K562 (cell line): ENCODE data around the gene PRICKLE3. TPM values are rescaled to one million over a fixed set of nuclear protein-coding genes. Genes with fewer than 3 reads are reported as not detected.

Source experiments
- ATAC-seq: fragments of 200-7000 bp; cut with Tn5 transposase; 3 replicates; pipeline ENCODE4 v1.9.1; 2020; ENCODE audit warnings: moderate library complexity
- BruUV-seq: library from RNA; stranded (reverse); fragments of 400-500 nt; replicated peaks from 2 replicates; lab custom pipeline; 2021; lab: Mats Ljungman, UMichigan
- CTCF ChIA-PET: fragments of 300-600 bp; formaldehyde crosslinking; extraction: SDS; loops from one replicate; lab custom pipeline; 2021; ENCODE audit warnings: low intra/inter-chr PET ratio; lab: Yijun Ruan, JAX
- POLR2A ChIA-PET: fragments of 300-600, 350-650 bp; sonication (Branson Sonifier 250); formaldehyde crosslinking; extraction: SDS; loops from one replicate; lab custom pipeline; 2021; ENCODE audit warnings: antibody characterized with exemption, inconsistent platforms; lab: Yijun Ruan, JAX
- DNase-seq, 4 experiments: peaks; one replicate each; pipeline versions ENCODE4 v3.0.0 to v3.0.0-alpha.2; 2011 to 2018; ENCODE audit warnings: low spot score in 3 of 4, mixed read lengths in 3 of 4; ENCODE audit errors: extremely low read depth in 1 of 4
- FAIRE-seq: peaks from 2 replicates; lab custom pipeline; 2011; peaks lifted over from hg19 to GRCh38; lab: Jason Lieb, UNC
- H2AFZ ChIP-seq: 2 replicates; pipeline ENCODE4 v1.6.0; 2011; ENCODE audit warnings: low read depth, low read length, control low read depth, inconsistent platforms
- H3K27ac ChIP-seq: fragments of 200-600 bp; 3 replicates; pipeline ENCODE4 v1.8.0; 2011; ENCODE audit warnings: low read depth, mild to moderate bottlenecking, control low read depth, inconsistent platforms, low read length, moderate library complexity, mixed read lengths; ENCODE audit errors: extremely low read depth
- H3K27me3 ChIP-seq, 2 experiments: fragments of 300-600 bp in 1 of 2; 2 replicates in 1 of 2; 3 replicates in 1 of 2; pipeline versions ENCODE4 v1.6.0 to v1.8.0; 2011; ENCODE audit warnings: inconsistent platforms in 2 of 2, low read length in 2 of 2, mild to moderate bottlenecking in 1 of 2, mixed read lengths in 1 of 2, moderate library complexity in 1 of 2; ENCODE audit not compliant: control insufficient read depth in 2 of 2, insufficient read depth in 2 of 2
- H3K36me3 ChIP-seq: fragments of 300-600 bp; 3 replicates; pipeline ENCODE4 v1.8.0; 2011; ENCODE audit warnings: mild to moderate bottlenecking, low read length, inconsistent platforms; ENCODE audit not compliant: control insufficient read depth, insufficient read depth
- H3K4me1 ChIP-seq, 2 experiments: fragments of 200-600 bp in 1 of 2; replicated peaks in 1 of 2; 2 replicates in 1 of 2; 3 replicates in 1 of 2; pipeline versions ENCODE4 v1.5.1 to v1.8.0; 2011; ENCODE audit warnings: inconsistent platforms in 2 of 2, low read length in 2 of 2, mild to moderate bottlenecking in 1 of 2, mixed read lengths in 1 of 2, moderate library complexity in 1 of 2; ENCODE audit not compliant: control insufficient read depth in 2 of 2, insufficient read depth in 2 of 2
- H3K4me2 ChIP-seq: 2 replicates; pipeline ENCODE4 v1.6.1; 2011; ENCODE audit warnings: low read length, control low read depth, inconsistent platforms, mixed read lengths; ENCODE audit not compliant: insufficient read depth
- H3K4me3 ChIP-seq: fragments of 200-600 bp; sonication (generic), shearing (Covaris generic); 2 replicates; pipeline ENCODE4 v1.5.1; 2016; ENCODE audit warnings: control low read depth, inconsistent platforms
- H3K79me2 ChIP-seq: fragments of 200-600 bp; 3 replicates; pipeline ENCODE4 v1.8.0; 2011; ENCODE audit warnings: low read length, inconsistent platforms; ENCODE audit not compliant: control insufficient read depth, insufficient read depth
- H3K9ac ChIP-seq, 2 experiments: 2 replicates each; pipeline versions ENCODE4 v1.6.0 to v1.6.1; 2011; ENCODE audit warnings: low read depth in 2 of 2, low read length in 2 of 2, control low read depth in 1 of 2, inconsistent platforms in 1 of 2, mild to moderate bottlenecking in 1 of 2, mixed read lengths in 1 of 2; ENCODE audit not compliant: insufficient read depth in 1 of 2
- H3K9me1 ChIP-seq: one replicate; pipeline ENCODE4 v1.6.0; 2011; ENCODE audit warnings: inconsistent platforms, mild to moderate bottlenecking, low read length, moderate library complexity; ENCODE audit not compliant: control insufficient read depth, insufficient read depth
- H3K9me3 ChIP-seq: replicated peaks from 2 replicates; pipeline ENCODE4 v1.5.1; 2011; ENCODE audit warnings: low read depth, low read length, inconsistent platforms; ENCODE audit not compliant: control insufficient read depth, insufficient read depth
- H4K20me1 ChIP-seq: replicated peaks from 2 replicates; pipeline ENCODE4 v1.6.1; 2011; ENCODE audit warnings: low read length, inconsistent platforms, mixed read lengths; ENCODE audit not compliant: control insufficient read depth, insufficient read depth
- ATF6 ChIP-seq: sonication (generic); formaldehyde crosslinking; IDR thresholded peaks from 2 replicates; pipeline ENCODE4 v1.4.0; 2020; ENCODE audit warnings: mild to moderate bottlenecking, missing genetic modification reagents
- EP300 ChIP-seq: IDR thresholded peaks from 2 replicates; pipeline ENCODE4 v1.6.1; 2012; ENCODE audit warnings: low read length, improper control_type of control experiment
- RAD21 ChIP-seq, 2 experiments: fragments of 250-450 bp in 1 of 2; fragments of 450-650 bp in 1 of 2; sonication (Bioruptor Pico) in 1 of 2; formaldehyde crosslinking in 1 of 2; IDR thresholded peaks in 1 of 2; conservative IDR thresholded peaks in 1 of 2; 2 replicates each; pipeline versions ENCODE4 v1.4.0 to v1.8.0; 2020 to 2022; ENCODE audit warnings: mild to moderate bottlenecking in 2 of 2, moderate library complexity in 1 of 2
- SAFB ChIP-seq: fragments of 200-400 bp; formaldehyde crosslinking; IDR thresholded peaks from 2 replicates; pipeline ENCODE4 v1.6.1; 2017; ENCODE audit warnings: low read depth, low read length, borderline replicate concordance
- ZBTB33 ChIP-seq: sonication (generic); formaldehyde crosslinking; IDR thresholded peaks from 2 replicates; pipeline ENCODE4 v1.8.1; 2023; ENCODE audit warnings: mild to moderate bottlenecking, missing genetic modification reagents
- WGBS: fragments of 100-300 bp; shearing (Covaris generic); methylation state at CpG from one replicate; pipeline ENCODE4 v1.1.6; 2016; ENCODE audit warnings: low coverage, mixed read lengths; ENCODE audit not compliant: insufficient coverage; ENCODE audit errors: missing lambda C conversion rate; 5-methylcytosine and 5-hydroxymethylcytosine counted together
- in situ Hi-C: fragments of 300-500 bp; cut with MboI; formaldehyde crosslinking; loops from 4 replicates; pipeline ENCODE4 v1.15.0; 2018; ENCODE audit warnings: inconsistent platforms, mixed read lengths
- intact Hi-C: fragments of 100-400 bp; cut with micrococcal nuclease; formaldehyde crosslinking; loops from 2 replicates; pipeline ENCODE4 v1.14.2; 2022
- polyA plus RNA-seq, 8 experiments: library from polyadenylated mRNA; depleted of rRNA in 4 of 8; stranded (reverse) in 5 of 8; unstranded in 3 of 8; fragments of >200 nt; fragmentation: Nextera tagmentation in 2 of 8; fragmentation: Illumina TruSeq in 1 of 8; extraction: Ambion mirVana in 2 of 8; extraction: Trizol in 1 of 8; gene quantifications; 2 replicates each; pipeline versions ENCODE4 v1.2.1 to v1.2.3, GENCODE V29; 2011 to 2014; ENCODE audit warnings: inconsistent platforms in 1 of 8, missing spikeins in 1 of 8
- total RNA-seq, 7 experiments: library from RNA; depleted of rRNA in 6 of 7; stranded (reverse); fragments of >200 nt in 6 of 7; fragmentation: Illumina TruSeq in 2 of 7; extraction: Trizol in 2 of 7; gene quantifications; 2 replicates each; pipeline versions ENCODE4 v1.2.1 to v1.2.3, GENCODE V29; 2011 to 2021; ENCODE audit warnings: low replicate concordance in 1 of 7

Gene PRICKLE3
- total and polyA plus RNA-seq, 9 of the 15 experiments (the other 6 are each of a cell fraction or from before 2014, with no cell fraction given) = 1.1 to 44.3 (median 14.0) TPM

- TF ChIP-seq SAFB = peak; percentile 94
- TF ChIP-seq EP300 = 0 out of 2 replicates have a peak, but pooled peaks have one; percentile 10
These were observed at the start of gene PRICKLE3 (continued) for GRCh38 chrX:49186125-49187027.

GRCh38 chrX:49233887-49234555 is 47.8 kb upstream of the PRICKLE3 start:
- H3K27ac ChIP-seq = no peak overlapping the region
- no peak for FAIRE-seq
- peaks cover 18 to 53% of the 10 kb centered on the region in 2 experiments; a peak in 4 of 5 replicates for H3K4me1 ChIP-seq
- 0 out of 3 replicates have a peak, but pooled peaks cover 6% of the 10 kb centered on the region for H3K36me3 ChIP-seq
- no peaks in the 10 kb centered on the region for H3K9me1 ChIP-seq
- POLR2A ChIA-PET = no interaction called here
- DNase-seq = no peak
- H3K9me3 ChIP-seq = no peaks in the 10 kb centered on the region
- no peak for ATAC-seq
- H2AFZ ChIP-seq = no peak overlapping the region
- H3K4me2 ChIP-seq = no peak overlapping the region
- no TSS peak for BruUV-seq
- in situ Hi-C loops = no loop called here
- CTCF ChIA-PET = no interaction called here
- H4K20me1 ChIP-seq = no peaks in the 10 kb centered on the region
- 95% methylated on average over 14 of the region's 56 CpGs for WGBS
- peak overlapping the region in 1 of 2 experiments; percentile 26; a peak in 1 of 4 replicates for H3K9ac ChIP-seq
- intact Hi-C loops = no loop called here
- H3K79me2 ChIP-seq = peaks cover 23% of the 10 kb centered on the region
- no peak overlapping the region for H3K4me3 ChIP-seq
- TF ChIP-seq RAD21 (CRISPR knock-in tag; conservative IDR thresholded peaks at IDR 0.05 in 1 of 2, IDR thresholded peaks at IDR 0.05 in 1 of 2) (no peak), ATF6 (CRISPR knock-in tag) (no peak), ZBTB33 (CRISPR knock-in tag) (0 out of 2 replicates have a peak, but pooled peaks have one; percentile 44), EP300 (no peak)
- TF ChIP-seq, all 486 proteins: peak for 1
- H3K27me3 ChIP-seq = no peaks in the 10 kb centered on the region
